CD4-positive, alpha-beta T cell (primary cell): ENCODE measurements around the gene IL4R. TPM values are rescaled to one million over a fixed set of nuclear protein-coding genes. Genes with fewer than 3 reads are reported as not detected.

Experiments used
- ATAC-seq: fragments of 200-7000 bp; cut with Tn5 transposase; one replicate; pipeline ENCODE4 v1.10.0; 2022; ENCODE audit warnings: mild to moderate bottlenecking; ENCODE audit not compliant: poor library complexity
- CTCF ChIA-PET: fragments of 350-600 bp; sonication (Branson Sonifier 250); formaldehyde crosslinking; loops from one replicate; lab custom pipeline; 2021; ENCODE audit warnings: antibody characterized with exemption, inconsistent platforms; lab: Charles Lee
- POLR2A ChIA-PET: fragments of 350-600 bp; sonication (Branson Sonifier 250); formaldehyde crosslinking; loops from one replicate; lab custom pipeline; 2021; ENCODE audit warnings: antibody characterized with exemption, inconsistent platforms; lab: Charles Lee
- DNase-seq, 14 experiments: peaks; one replicate each; pipeline ENCODE4 v3.0.0-alpha.2; 2013 to 2020; ENCODE audit warnings: mixed read lengths in 2 of 14
- H3K27ac ChIP-seq, 2 donors: one replicate each; pipeline versions ENCODE4 v1.5.1 to v1.7.0; 2013; ENCODE audit warnings: low read length in 2 of 2, low read depth in 1 of 2, mild to moderate bottlenecking in 1 of 2
- H3K27me3 ChIP-seq, 2 experiments: 1 replicate in 1 of 2; 2 replicates in 1 of 2; pipeline versions ENCODE4 v1.6.1 to v1.7.0; 2013; ENCODE audit warnings: low read length in 2 of 2, control low read depth in 1 of 2, mild to moderate bottlenecking in 1 of 2, moderate library complexity in 1 of 2; ENCODE audit not compliant: insufficient read depth in 2 of 2, control insufficient read depth in 1 of 2
- H3K36me3 ChIP-seq: one replicate; pipeline ENCODE4 v1.6.1; 2013; ENCODE audit warnings: low read length, control low read depth; ENCODE audit not compliant: insufficient read depth
- H3K4me1 ChIP-seq: one replicate; pipeline ENCODE4 v1.6.1; 2013; ENCODE audit warnings: low read length, control low read depth; ENCODE audit not compliant: insufficient read depth
- H3K4me3 ChIP-seq: one replicate; pipeline ENCODE4 v1.5.1; 2013; ENCODE audit warnings: mild to moderate bottlenecking, low read length, moderate library complexity
- H3K9me3 ChIP-seq, 2 experiments: 1 replicate in 1 of 2; 2 replicates in 1 of 2; pipeline versions ENCODE4 v1.6.1 to v1.7.0; 2013; ENCODE audit warnings: low read length in 2 of 2, mild to moderate bottlenecking in 2 of 2, control low read depth in 1 of 2, moderate library complexity in 1 of 2; ENCODE audit not compliant: control insufficient read depth in 1 of 2, insufficient read depth in 1 of 2
- H3K27ac Mint-ChIP-seq: one replicate; pipeline ENCODE4 v1.8.0; 2020; ENCODE audit warnings: mixed read lengths
- H3K27me3 Mint-ChIP-seq: one replicate; pipeline ENCODE4 v1.8.0; 2021; ENCODE audit warnings: mixed read lengths
- H3K36me3 Mint-ChIP-seq: one replicate; pipeline ENCODE4 v1.8.0; 2021; ENCODE audit warnings: low read depth, mixed read lengths
- H3K4me1 Mint-ChIP-seq: one replicate; pipeline ENCODE4 v1.8.0; 2021; ENCODE audit warnings: low read depth, mixed read lengths
- H3K4me3 Mint-ChIP-seq: one replicate; pipeline ENCODE4 v1.8.0; 2020; ENCODE audit warnings: mild to moderate bottlenecking, mixed read lengths
- H3K9me3 Mint-ChIP-seq: one replicate; pipeline ENCODE4 v1.8.0; 2020; ENCODE audit warnings: mixed read lengths
- CTCF ChIP-seq: fragments of 200-600 bp; IDR thresholded peaks from one replicate; pipeline ENCODE4 v1.8.0; 2022; ENCODE audit warnings: antibody characterized with exemption, mild to moderate bottlenecking
- intact Hi-C, 2 experiments: fragments of 100-400 bp; cut with DNase I in 1 of 2; cut with micrococcal nuclease in 1 of 2; formaldehyde crosslinking; loops; one replicate each; pipeline versions ENCODE4 v1.15.1 to v1.9.0; 2023 to 2025; cut with DNase I, micrococcal nuclease
- total RNA-seq, 174 experiments: library from RNA in 2 of 174; stranded (reverse) in 2 of 174; gene quantifications; one replicate each; pipeline ENCODE4 v1.2.3 and lab custom pipeline; 2021 to 2026

The IL4R gene
- total RNA-seq, 2 experiments from 2014 or later = 145 to 147 TPM

GRCh38 chr16:27298132-27298531 is 15.6 kb upstream of the IL4R start:
- ATAC-seq (no peak), DNase-seq (no peak)
- ChIA-PET POLR2A (interaction anchor here (0.6 kb wide), 1 partner anchor 24 kb away, joined by 3 read pairs; no protein-coding TSS in a partner anchor), CTCF (interaction anchor here (0.7 to 1.8 kb wide), 3 partner anchors 17 to 63 kb away, joined by 3 to 11 read pairs (median 3); no protein-coding TSS in a partner anchor)
- Histone ChIP-seq H3K4me3 (no peak overlapping the region), H3K4me1 (no peaks in the 10 kb centered on the region), H3K9me3 (no peaks in the 10 kb centered on the region), H3K27ac (no peak overlapping the region), H3K36me3 (no peaks in the 10 kb centered on the region), H3K27me3 (no peaks in the 10 kb centered on the region)
- H3K27me3 Mint-ChIP-seq = no peaks in the 10 kb centered on the region
- no peak overlapping the region for H3K27ac Mint-ChIP-seq
- no peak for TF ChIP-seq CTCF
- H3K4me3 Mint-ChIP-seq = no peak overlapping the region
- intact Hi-C loops = no loop called here
- H3K9me3 Mint-ChIP-seq = no peaks in the 10 kb centered on the region
- H3K36me3 Mint-ChIP-seq = no peaks in the 10 kb centered on the region
- peaks cover 9% of the 10 kb centered on the region for H3K4me1 Mint-ChIP-seq

- Histone ChIP-seq H3K4me3 (no peak overlapping the region), H3K36me3 (no peaks in the 10 kb centered on the region), H3K27me3 (no peaks in the 10 kb centered on the region), H3K27ac (no peak overlapping the region), H3K4me1 (no peaks in the 10 kb centered on the region), H3K9me3 (no peaks in the 10 kb centered on the region)
- H3K9me3 Mint-ChIP-seq = no peaks in the 10 kb centered on the region
- no peak overlapping the region for H3K27ac Mint-ChIP-seq
- CTCF ChIA-PET = no interaction called here
- no peaks in the 10 kb centered on the region for H3K36me3 Mint-ChIP-seq
- intact Hi-C loops = no loop called here
- H3K27me3 Mint-ChIP-seq = no peaks in the 10 kb centered on the region
- TF ChIP-seq CTCF = no peak
- DNase-seq = no peak
- H3K4me1 Mint-ChIP-seq = peaks cover 9% of the 10 kb centered on the region
- no peak for ATAC-seq
- H3K4me3 Mint-ChIP-seq = no peak overlapping the region
- POLR2A ChIA-PET = no interaction called here
Measured at GRCh38 chr16:27301236-27301861, 12.4 kb upstream of the IL4R start.

DNA sequence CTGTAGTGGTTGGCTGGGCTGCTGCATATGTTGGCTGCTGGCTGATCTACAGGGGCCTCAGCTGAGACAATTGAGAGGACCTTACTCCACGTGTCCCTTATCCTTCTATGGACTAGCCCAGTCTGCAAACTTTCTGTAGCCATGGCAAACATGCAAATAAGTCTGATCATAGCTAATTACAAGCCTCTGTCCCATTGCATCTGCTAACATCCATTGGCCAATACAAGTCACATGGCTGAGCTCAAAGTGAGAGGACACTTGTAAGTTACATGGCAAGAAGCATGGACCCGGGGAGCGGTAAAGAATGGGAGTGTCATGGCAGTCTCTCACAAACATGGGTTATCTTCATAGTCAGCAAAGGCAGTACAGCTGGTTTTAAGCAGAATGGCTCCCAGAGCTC is 11.6 kb upstream of the IL4R start:
- TF ChIP-seq CTCF = no peak
- intact Hi-C loops = no loop called here
- POLR2A ChIA-PET = interaction anchor here (0.9 kb wide), 1 partner anchor 12 kb away, joined by 3 read pairs; no protein-coding TSS in a partner anchor

More for the DNA sequence above, 11.6 kb upstream of the IL4R start:
- H3K36me3 Mint-ChIP-seq = no peaks in the 10 kb centered on the region
- no peaks in the 10 kb centered on the region for H3K9me3 Mint-ChIP-seq
- H3K4me3 Mint-ChIP-seq = no peak overlapping the region
- Histone ChIP-seq H3K27me3 (no peaks in the 10 kb centered on the region), H3K9me3 (no peaks in the 10 kb centered on the region), H3K36me3 (no peaks in the 10 kb centered on the region), H3K27ac (no peak overlapping the region), H3K4me3 (no peak overlapping the region), H3K4me1 (no peaks in the 10 kb centered on the region)
- H3K27me3 Mint-ChIP-seq = no peaks in the 10 kb centered on the region
- DNase-seq = no peak
- CTCF ChIA-PET = interaction anchor here (1.0 kb wide), 1 partner anchor 67 kb away, joined by 3 read pairs; no protein-coding TSS in a partner anchor
- H3K4me1 Mint-ChIP-seq = peaks cover 9% of the 10 kb centered on the region
- no peak for ATAC-seq
- H3K27ac Mint-ChIP-seq = no peak overlapping the region
